GM23248 (cell line): ENCODE measurements around the gene ANO2. TPM values are rescaled to one million over a fixed set of nuclear protein-coding genes. Genes with fewer than 3 reads are reported as not detected.

Experiments used
- DNase-seq: peaks from one replicate; pipeline ENCODE4 v3.0.0-alpha.2; 2015
- H2AFZ ChIP-seq: fragments of 200-600 bp; sonication (generic); 2 replicates; pipeline ENCODE4 v1.6.1; 2016; ENCODE audit warnings: antibody characterized with exemption
- H3F3A ChIP-seq: fragments of 200-600 bp; sonication (generic); 2 replicates; pipeline ENCODE4 v1.6.1; 2016; ENCODE audit warnings: mild to moderate bottlenecking, antibody characterized with exemption, mixed run types; ENCODE audit not compliant: insufficient read depth
- H3K27ac ChIP-seq: fragments of 200-600 bp; sonication (generic); 2 replicates; pipeline ENCODE4 v1.5.1; 2016; ENCODE audit warnings: mild to moderate bottlenecking
- H3K27me3 ChIP-seq: fragments of 200-600 bp; sonication (generic); replicated peaks from 2 replicates; pipeline ENCODE4 v1.6.1; 2016; ENCODE audit warnings: mild to moderate bottlenecking; ENCODE audit not compliant: insufficient read depth
- H3K36me3 ChIP-seq: fragments of 200-600 bp; sonication (generic); 2 replicates; pipeline ENCODE4 v1.6.1; 2016; ENCODE audit warnings: low read depth, mild to moderate bottlenecking
- H3K4me1 ChIP-seq: fragments of 200-600 bp; sonication (generic); 2 replicates; pipeline ENCODE4 v1.6.1; 2016; ENCODE audit warnings: mild to moderate bottlenecking; ENCODE audit not compliant: insufficient read depth
- H3K4me2 ChIP-seq: fragments of 200-600 bp; sonication (generic); one replicate; pipeline ENCODE4 v1.6.1; 2016; ENCODE audit warnings: mild to moderate bottlenecking; ENCODE audit not compliant: unreplicated experiment
- H3K4me3 ChIP-seq: fragments of 200-600 bp; sonication (generic); 2 replicates; pipeline ENCODE4 v1.5.1; 2016; ENCODE audit warnings: mild to moderate bottlenecking
- H3K79me2 ChIP-seq: fragments of 200-600 bp; sonication (generic); 2 replicates; pipeline ENCODE4 v1.6.1; 2016; ENCODE audit warnings: mild to moderate bottlenecking; ENCODE audit not compliant: insufficient read depth
- H3K9ac ChIP-seq: fragments of 200-600 bp; sonication (generic); 2 replicates; pipeline ENCODE4 v1.6.1; 2016; ENCODE audit warnings: mild to moderate bottlenecking
- H3K9me2 ChIP-seq: fragments of 200-600 bp; sonication (generic); 2 replicates; pipeline ENCODE4 v1.6.1; 2016; ENCODE audit warnings: mixed run types, mild to moderate bottlenecking, moderate library complexity; ENCODE audit not compliant: insufficient read depth
- H3K9me3 ChIP-seq: fragments of 200-600 bp; sonication (generic); one replicate; pipeline ENCODE4 v1.6.1; 2017; ENCODE audit warnings: low read depth
- H4K20me1 ChIP-seq: fragments of 200-600 bp; sonication (generic); 2 replicates; pipeline ENCODE4 v1.6.0; 2016; ENCODE audit not compliant: insufficient read depth
- EZH2 ChIP-seq: fragments of 200-600 bp; sonication (generic); IDR thresholded peaks from 2 replicates; pipeline ENCODE4 v1.6.1; 2018; ENCODE audit warnings: antibody characterized with exemption, mild to moderate bottlenecking; ENCODE audit not compliant: insufficient read depth, poor library complexity, severe bottlenecking
- EZH2phosphoT487 ChIP-seq: fragments of 200-600 bp; sonication (generic); IDR thresholded peaks from 2 replicates; pipeline ENCODE4 v1.6.1; 2018; ENCODE audit warnings: antibody characterized with exemption, moderate library complexity, mild to moderate bottlenecking, low read depth; ENCODE audit not compliant: insufficient read depth
- WGBS, 2 experiments: methylation state at CpG; one replicate each; pipeline ENCODE4 v1.1.6; 2015 to 2017; ENCODE audit warnings: low lambda C conversion rate in 2 of 2, low coverage in 1 of 2; ENCODE audit errors: missing lambda C conversion rate in 2 of 2; 5-methylcytosine and 5-hydroxymethylcytosine counted together
- in situ Hi-C: fragments of 300-500 bp; cut with MboI; formaldehyde crosslinking; loops from 2 replicates; pipeline ENCODE4 v1.15.0; 2020
- polyA plus RNA-seq: library from polyadenylated mRNA; unstranded; fragments of >200 nt; fragmentation: Nextera tagmentation; extraction: Ambion mirVana; gene quantifications from 2 replicates; pipeline ENCODE4 v1.2.1, GENCODE V29; 2016
- total RNA-seq: library from RNA; depleted of rRNA; stranded (reverse); fragments of >200 nt; shearing (Covaris generic); gene quantifications from 2 replicates; pipeline ENCODE4 v1.2.3, GENCODE V29; 2014

The ANO2 gene
- total and polyA plus RNA-seq, 2 experiments from 2014 or later: not detected

DNA sequence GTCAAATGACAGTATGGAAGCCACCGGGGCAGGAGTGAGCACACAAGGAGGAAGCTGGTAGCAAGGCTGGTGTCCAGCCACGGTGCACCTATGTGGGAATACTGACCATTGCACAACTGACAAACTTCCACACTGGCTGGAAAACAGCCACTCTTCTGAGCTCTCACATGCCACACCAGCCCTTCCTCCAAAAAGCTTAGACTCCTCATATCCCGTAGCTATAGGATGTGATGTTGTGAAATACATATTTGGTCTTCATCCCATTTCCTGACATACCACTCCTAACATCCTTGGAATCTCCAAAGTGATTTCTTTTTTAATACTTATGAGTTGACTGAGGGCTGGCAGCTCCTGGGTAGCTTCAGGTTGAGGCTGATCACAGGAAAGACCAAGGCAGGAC lies 409.5 kb downstream of the ANO2 start:
- Histone ChIP-seq H3K9ac (no peak overlapping the region), H3K9me2 (no peaks in the 10 kb centered on the region), H3K4me1 (no peaks in the 10 kb centered on the region), H3F3A (no peaks in the 10 kb centered on the region), H3K4me3 (no peak overlapping the region), H3K9me3 (no peaks in the 10 kb centered on the region), H3K27ac (no peak overlapping the region), H4K20me1 (no peaks in the 10 kb centered on the region), H3K27me3 (no peaks in the 10 kb centered on the region), H3K4me2 (no peak overlapping the region), H3K36me3 (no peaks in the 10 kb centered on the region), H3K79me2 (no peaks in the 10 kb centered on the region), H2AFZ (no peak overlapping the region)
- in situ Hi-C loops: no loop called here
- TF ChIP-seq EZH2 (no peak), EZH2phosphoT487 (no peak)
- DNase-seq: peak; percentile 7
- 44 to 54% methylated on average over 3 of the region's 3 CpGs for WGBS, 2 experiments

GRCh38 chr12:5534426-5535199 lies 410.4 kb downstream of the ANO2 start:
- no peaks in the 10 kb centered on the region for H3K36me3 ChIP-seq
- in situ Hi-C loops: no loop called here
- WGBS, 2 experiments: 43 to 44% methylated on average over 10 of the region's 10 CpGs
- H3K79me2 ChIP-seq: no peaks in the 10 kb centered on the region
- no peaks in the 10 kb centered on the region for H3F3A ChIP-seq
- H3K9me2 ChIP-seq: no peaks in the 10 kb centered on the region
- H2AFZ ChIP-seq: no peak overlapping the region
- no peak overlapping the region for H3K4me3 ChIP-seq
- no peak for TF ChIP-seq EZH2phosphoT487
- TF ChIP-seq EZH2: no peak
- no peak overlapping the region for H3K4me2 ChIP-seq
- no peaks in the 10 kb centered on the region for H3K9me3 ChIP-seq
- no peak overlapping the region for H3K9ac ChIP-seq
- DNase-seq: no peak
- H3K4me1 ChIP-seq: no peaks in the 10 kb centered on the region
- H3K27me3 ChIP-seq: no peaks in the 10 kb centered on the region
- H4K20me1 ChIP-seq: no peaks in the 10 kb centered on the region
- no peak overlapping the region for H3K27ac ChIP-seq

- no peaks in the 10 kb centered on the region for H4K20me1 ChIP-seq
- H3K27ac ChIP-seq: no peak overlapping the region
- no peaks in the 10 kb centered on the region for H3F3A ChIP-seq
- in situ Hi-C loops: no loop called here
- H3K4me2 ChIP-seq: no peak overlapping the region
- TF ChIP-seq EZH2 (no peak), EZH2phosphoT487 (no peak)
- H3K9me2 ChIP-seq: no peaks in the 10 kb centered on the region
- DNase-seq: no peak
- no peak overlapping the region for H3K4me3 ChIP-seq
- H3K4me1 ChIP-seq: no peaks in the 10 kb centered on the region
- no peaks in the 10 kb centered on the region for H3K9me3 ChIP-seq
- no peaks in the 10 kb centered on the region for H3K79me2 ChIP-seq
- 29 to 46% methylated on average over 3 of the region's 3 CpGs for WGBS, 2 experiments
- no peak overlapping the region for H2AFZ ChIP-seq
- H3K36me3 ChIP-seq: no peaks in the 10 kb centered on the region
- no peak overlapping the region for H3K9ac ChIP-seq
- no peaks in the 10 kb centered on the region for H3K27me3 ChIP-seq
Observed at GRCh38 chr12:5533368-5533767, 411.7 kb downstream of the ANO2 start.

DNA sequence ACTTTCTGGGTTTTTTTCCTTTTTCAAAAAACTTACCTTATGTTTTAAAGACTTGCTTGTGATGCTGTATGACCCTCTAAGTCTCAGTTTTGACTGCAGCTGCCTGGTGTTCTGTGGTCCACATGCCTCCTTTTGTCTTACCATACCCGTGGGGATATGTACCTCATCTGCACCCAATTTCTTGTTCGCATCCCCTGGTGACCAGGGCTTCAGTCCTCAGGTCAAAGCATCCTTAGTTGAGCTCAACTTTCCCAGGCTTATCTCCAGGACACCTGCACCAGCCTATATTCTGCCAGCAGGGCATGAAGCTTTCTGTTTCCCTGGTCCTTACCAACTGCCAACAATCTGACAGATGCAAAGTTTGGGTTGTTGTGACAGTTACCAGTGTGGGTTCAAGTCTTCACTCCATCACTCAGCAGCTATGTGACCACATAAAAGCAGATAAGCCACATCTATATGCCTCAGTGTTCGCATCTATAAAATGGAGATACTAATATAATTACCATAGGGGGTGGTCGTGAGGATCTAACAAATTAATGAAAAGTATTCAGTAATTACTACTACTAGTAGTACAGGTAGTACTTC lies 419.2 kb downstream of the ANO2 start:
- no peak overlapping the region for H3K9ac ChIP-seq
- no peaks in the 10 kb centered on the region for H3K36me3 ChIP-seq
- H3F3A ChIP-seq: no peaks in the 10 kb centered on the region
- no peaks in the 10 kb centered on the region for H3K9me3 ChIP-seq
- no peak for DNase-seq
- no peaks in the 10 kb centered on the region; the same call in 1 of the 2 replicates for H3K27me3 ChIP-seq
- in situ Hi-C loops: no loop called here
- no peak overlapping the region for H2AFZ ChIP-seq
- no peaks in the 10 kb centered on the region for H3K9me2 ChIP-seq
- WGBS, 2 experiments: 33 to 37% methylated on average over 4 of the region's 4 CpGs
- H3K4me2 ChIP-seq: no peak overlapping the region
- no peak overlapping the region for H3K27ac ChIP-seq
- H3K4me1 ChIP-seq: no peaks in the 10 kb centered on the region
- no peak for TF ChIP-seq EZH2phosphoT487
- H3K79me2 ChIP-seq: no peaks in the 10 kb centered on the region
- H3K4me3 ChIP-seq: no peak overlapping the region
- no peaks in the 10 kb centered on the region for H4K20me1 ChIP-seq
